Activated CD8-positive, alpha-beta memory T cell treated with anti-CD3 and anti-CD28 coated beads, Interleukin-2, amount 50 U/mL, for 1 hour (primary cell): Measurements from ENCODE around the gene TSPAN13.

Experiments used
- DNase-seq: peaks from one replicate; pipeline ENCODE4 v3.0.0-alpha.2; 2020; ENCODE audit errors: extremely low read depth

TSPAN13 gene

GRCh38 chr7:16774986-16775385 is 21.4 kb downstream of the TSPAN13 start:
- no peak for DNase-seq

GRCh38 chr7:16776053-16776452 is 22.5 kb downstream of the TSPAN13 start:
- DNase-seq = no peak

- no peak for DNase-seq
Observed at GRCh38 chr7:16778476-16778875, 24.9 kb downstream of the TSPAN13 start.

- DNase-seq = no peak
Observed at GRCh38 chr7:16779051-16779450, 25.5 kb downstream of the TSPAN13 start.

GRCh38 chr7:16780596-16780995 is 27.0 kb downstream of the TSPAN13 start:
- no peak for DNase-seq

GRCh38 chr7:16785321-16785720 is 31.8 kb downstream of the TSPAN13 start:
- no peak for DNase-seq

- no peak for DNase-seq
Observed at GRCh38 chr7:16785846-16786245, 32.3 kb downstream of the TSPAN13 start.

GRCh38 chr7:16786257-16786656 is 32.7 kb downstream of the TSPAN13 start:
- no peak for DNase-seq

GRCh38 chr7:16787127-16787526 is 33.6 kb downstream of the TSPAN13 start:
- DNase-seq = no peak

- DNase-seq = no peak
Observed at GRCh38 chr7:16791071-16791470, 37.5 kb downstream of the TSPAN13 start.

- DNase-seq = no peak
Observed at GRCh38 chr7:16791905-16792698, 38.5 kb downstream of the TSPAN13 start.

- DNase-seq = no peak
Observed at GRCh38 chr7:16794986-16795385, 41.4 kb downstream of the TSPAN13 start.

- no peak for DNase-seq
Observed at GRCh38 chr7:16795624-16796023, 42.1 kb downstream of the TSPAN13 start.

- DNase-seq = no peak
Observed at GRCh38 chr7:16801111-16801542, 47.6 kb downstream of the TSPAN13 start.

GRCh38 chr7:16801579-16801978 is 48.0 kb downstream of the TSPAN13 start:
- no peak for DNase-seq

GRCh38 chr7:16803125-16803524 is 49.6 kb downstream of the TSPAN13 start:
- DNase-seq = no peak

GRCh38 chr7:16803881-16804673 is 50.5 kb downstream of the TSPAN13 start:
- DNase-seq = no peak

- DNase-seq = no peak
Observed at GRCh38 chr7:16804674-16805439, 51.3 kb downstream of the TSPAN13 start, which contains the start of gene AGR2. Gene AGR2, minus strand, starts transcription at chr7:16804999. Its CDS starts 3,203 bp downstream, at chr7:16801796.

GRCh38 chr7:16805441-16805840 is 51.9 kb downstream of the TSPAN13 start:
- no peak for DNase-seq

GRCh38 chr7:16810112-16810511 is 56.6 kb downstream of the TSPAN13 start:
- no peak for DNase-seq

- DNase-seq = no peak
Observed at GRCh38 chr7:16810573-16810972, 57.0 kb downstream of the TSPAN13 start.

- no peak for DNase-seq
Observed at GRCh38 chr7:16811551-16811950, 58.0 kb downstream of the TSPAN13 start.
